Lower leg skin (tissue), 3 donors: ENCODE data around the gene PRPF4.

ENCODE experiments used
- POLR2A ChIP-seq, 2 donors: fragments of 450-650 bp; IDR thresholded peaks; one replicate each; pipeline ENCODE4 v1.6.1; 2016 to 2017; ENCODE audit warnings: antibody characterized with exemption in 2 of 2, mild to moderate bottlenecking in 1 of 2, moderate library complexity in 1 of 2
- TF ChIP-seq, protein P1 (sequence below), 3 donors: fragments of 450-650 bp; IDR thresholded peaks; one replicate each; pipeline ENCODE4 v1.5.1; 2016; ENCODE audit warnings: antibody characterized with exemption in 3 of 3, mild to moderate bottlenecking in 3 of 3, moderate library complexity in 2 of 3

GRCh38 chr9:113289091-113289490 lies 13.6 kb downstream of the PRPF4 start:
- TF ChIP-seq, protein P1, sequence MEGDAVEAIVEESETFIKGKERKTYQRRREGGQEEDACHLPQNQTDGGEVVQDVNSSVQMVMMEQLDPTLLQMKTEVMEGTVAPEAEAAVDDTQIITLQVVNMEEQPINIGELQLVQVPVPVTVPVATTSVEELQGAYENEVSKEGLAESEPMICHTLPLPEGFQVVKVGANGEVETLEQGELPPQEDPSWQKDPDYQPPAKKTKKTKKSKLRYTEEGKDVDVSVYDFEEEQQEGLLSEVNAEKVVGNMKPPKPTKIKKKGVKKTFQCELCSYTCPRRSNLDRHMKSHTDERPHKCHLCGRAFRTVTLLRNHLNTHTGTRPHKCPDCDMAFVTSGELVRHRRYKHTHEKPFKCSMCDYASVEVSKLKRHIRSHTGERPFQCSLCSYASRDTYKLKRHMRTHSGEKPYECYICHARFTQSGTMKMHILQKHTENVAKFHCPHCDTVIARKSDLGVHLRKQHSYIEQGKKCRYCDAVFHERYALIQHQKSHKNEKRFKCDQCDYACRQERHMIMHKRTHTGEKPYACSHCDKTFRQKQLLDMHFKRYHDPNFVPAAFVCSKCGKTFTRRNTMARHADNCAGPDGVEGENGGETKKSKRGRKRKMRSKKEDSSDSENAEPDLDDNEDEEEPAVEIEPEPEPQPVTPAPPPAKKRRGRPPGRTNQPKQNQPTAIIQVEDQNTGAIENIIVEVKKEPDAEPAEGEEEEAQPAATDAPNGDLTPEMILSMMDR (IDR thresholded peaks at IDR 0.05): no peak
- no peak for TF ChIP-seq POLR2A (IDR thresholded peaks at IDR 0.05)
